Measurements from ENCODE around the gene KIRREL3.
A peak's percentile ranks its signal among the peaks of the same experiment; 100 is the strongest.

The KIRREL3 gene

DNA sequence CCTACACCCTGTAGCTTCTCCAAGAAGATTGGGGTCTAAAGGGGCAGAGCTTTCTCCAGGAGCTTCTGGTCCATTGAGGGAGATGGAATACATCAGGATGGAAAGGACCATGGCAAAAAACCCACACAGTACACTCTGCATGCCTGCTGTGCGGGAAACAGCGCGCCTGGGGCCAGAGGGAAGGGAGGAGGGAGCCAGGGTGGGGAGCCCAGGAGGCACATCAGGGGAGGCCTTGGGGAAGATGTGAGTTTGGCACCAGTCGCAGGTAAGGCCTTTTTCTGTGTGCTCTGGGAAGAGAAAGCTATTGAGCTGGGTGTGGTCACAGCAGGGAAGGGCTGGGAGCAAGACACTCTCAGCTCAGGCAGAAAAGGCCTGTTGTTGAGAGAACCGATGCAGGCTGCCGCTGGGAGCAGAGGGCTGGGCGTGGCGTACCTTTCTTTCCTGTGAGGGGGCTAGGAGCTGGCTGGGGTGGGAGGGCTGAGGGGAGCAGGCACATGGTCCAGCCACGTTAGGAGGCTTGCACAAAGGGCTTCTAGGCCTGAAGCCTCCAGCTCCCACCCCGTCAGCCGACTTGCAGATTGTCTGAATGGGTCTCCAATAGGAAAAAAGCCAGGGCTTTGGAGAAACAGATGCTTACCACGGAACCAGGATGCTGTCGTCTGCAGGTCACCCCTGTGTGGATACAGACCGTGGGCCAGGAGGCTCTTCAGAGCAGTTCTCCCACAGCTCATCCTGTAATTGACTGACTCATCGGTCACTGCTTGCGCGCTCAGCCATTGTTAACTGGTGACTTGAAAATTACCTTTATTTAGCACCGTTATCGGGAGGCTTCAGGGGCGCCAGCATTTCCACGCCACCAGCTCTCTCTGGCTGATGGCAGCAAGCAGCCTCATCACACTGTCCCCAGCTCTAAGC lies 407.8 kb downstream of the KIRREL3 start:
- no peak for DNase-seq

DNA sequence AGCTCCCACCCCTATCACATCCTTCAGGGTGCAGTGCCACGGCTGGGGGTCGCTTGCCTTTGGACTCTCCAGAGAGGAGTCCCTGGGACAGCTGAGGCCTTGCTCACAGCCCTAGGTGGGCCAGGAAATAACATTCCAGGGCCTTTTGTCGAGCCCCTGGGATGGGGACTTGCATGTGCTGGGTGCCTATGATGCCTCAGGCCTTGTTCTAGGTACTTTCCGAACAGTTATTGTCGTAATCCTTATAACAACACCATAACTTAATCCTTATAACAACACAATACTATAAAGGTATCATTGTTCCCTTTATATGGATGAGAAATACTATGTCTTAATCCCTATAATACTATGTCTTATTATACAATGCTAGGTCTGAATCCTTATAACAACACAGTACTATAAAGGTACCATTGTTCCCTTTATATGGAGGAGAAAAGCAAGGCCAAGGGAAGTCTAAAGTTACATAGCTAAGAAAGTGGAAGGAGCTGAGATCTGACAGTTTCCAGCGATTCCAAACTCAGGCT lies 408.5 kb downstream of the KIRREL3 start:
- DNase-seq = no peak

DNA sequence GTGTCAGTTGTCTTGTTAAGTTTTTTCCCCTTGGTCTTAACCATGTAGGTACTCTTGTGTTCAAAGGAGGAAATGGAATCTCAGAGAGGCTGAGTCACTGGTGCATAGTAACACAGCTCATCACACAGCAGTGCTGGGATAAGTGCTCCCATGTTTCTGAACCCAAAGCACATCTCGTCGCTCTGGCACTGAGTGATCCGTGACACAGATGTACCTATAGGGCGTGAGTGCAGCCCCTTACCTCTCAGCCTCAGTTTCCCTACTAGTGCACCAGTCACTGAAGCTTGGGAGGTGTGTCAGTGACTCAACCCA lies 411.1 kb downstream of the KIRREL3 start:
- DNase-seq = no peak

DNA sequence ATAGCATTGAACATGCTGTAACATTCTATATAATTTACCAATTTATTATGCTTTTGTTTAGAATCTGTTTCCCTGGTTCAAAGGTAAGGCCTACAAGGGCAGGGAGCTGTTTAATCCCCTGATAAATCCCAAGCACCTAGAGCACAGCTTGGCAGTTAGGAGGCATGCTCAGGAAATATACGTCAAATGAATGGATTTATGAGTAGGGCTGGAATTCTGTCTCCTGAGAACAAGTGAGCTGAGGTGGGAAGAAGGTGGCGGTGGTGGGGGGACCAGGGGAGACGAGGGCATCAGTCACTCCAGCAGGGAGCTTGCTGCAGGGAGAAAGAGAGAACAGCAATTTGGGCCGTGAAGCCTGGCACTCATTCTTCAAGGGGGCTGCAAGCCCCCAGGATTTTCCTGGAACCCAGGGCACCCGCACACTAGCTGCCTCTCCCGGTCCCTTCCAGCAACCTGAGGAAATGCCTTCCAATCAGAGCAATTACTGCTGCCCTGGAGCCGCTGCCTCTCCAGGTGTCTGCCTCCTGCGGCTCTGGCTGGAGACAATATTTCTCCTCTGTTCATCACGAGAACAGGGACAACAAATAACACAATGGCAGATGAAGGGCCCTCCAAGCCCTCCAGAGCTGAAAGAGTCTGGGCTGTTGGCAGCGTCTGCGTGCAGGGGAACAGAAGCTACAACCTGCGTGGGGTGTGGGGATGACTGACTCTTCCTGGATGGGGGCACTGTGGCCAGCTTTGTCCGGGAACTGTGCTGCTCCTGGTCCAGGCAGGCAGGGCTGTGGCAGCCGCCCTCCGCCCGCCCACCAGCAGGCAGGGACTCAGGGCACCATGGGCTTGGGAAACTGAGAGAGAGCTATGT lies 411.7 kb downstream of the KIRREL3 start:
- no peak for DNase-seq

DNA sequence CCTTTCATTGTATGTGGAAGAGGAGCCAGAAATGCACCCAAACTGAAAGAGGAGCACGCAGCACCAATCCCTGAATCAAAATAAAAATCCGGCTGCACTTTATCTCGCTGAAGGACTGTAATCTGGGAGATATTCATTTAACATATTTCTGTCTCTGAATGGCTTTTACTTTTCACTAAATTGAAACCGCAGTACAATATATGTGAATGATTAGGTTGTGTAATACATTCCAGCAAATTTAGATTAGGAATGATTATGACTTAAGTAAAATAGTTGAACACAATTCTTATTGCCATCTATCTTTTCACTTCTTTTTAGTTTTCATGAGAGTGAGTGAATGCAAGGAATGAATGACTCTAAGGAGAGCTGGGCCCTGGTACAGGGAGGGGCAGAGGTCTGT lies 413.0 kb downstream of the KIRREL3 start:
- no peak for DNase-seq

DNA sequence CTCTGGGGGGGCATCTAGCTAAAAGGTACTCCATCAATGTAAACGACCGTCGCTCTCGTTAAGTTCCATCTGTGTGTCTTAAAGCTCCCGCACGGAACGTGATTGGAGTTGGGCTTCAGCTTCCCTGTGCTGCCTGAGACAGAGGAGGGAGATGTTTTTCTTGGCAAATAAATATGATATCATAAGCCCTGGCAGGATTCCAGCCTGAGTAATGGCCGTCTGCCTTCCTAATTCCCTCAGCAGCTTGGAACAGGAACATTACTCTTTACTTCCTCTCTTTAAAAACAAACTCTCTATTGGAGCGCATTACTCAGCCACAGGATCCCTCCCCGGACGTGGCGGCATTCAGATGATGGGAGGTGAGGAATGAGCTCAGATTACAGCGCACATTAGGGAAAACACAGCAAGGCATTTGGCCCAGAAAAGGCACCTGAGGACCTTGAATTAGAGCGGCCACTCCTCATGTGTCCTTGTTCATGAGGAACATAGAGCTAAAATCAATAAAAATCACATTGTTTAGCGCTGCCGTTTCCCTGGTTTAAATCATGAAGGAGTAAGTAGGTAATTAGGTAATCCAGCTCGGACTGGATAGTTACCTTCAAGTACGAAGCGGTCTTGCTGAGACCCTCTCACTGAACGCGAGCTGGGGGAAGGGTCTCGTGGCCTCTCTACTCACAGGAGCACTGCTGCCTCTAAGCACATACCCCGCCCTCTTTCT lies 414.6 kb downstream of the KIRREL3 start:
- DNase-seq = peak; percentile 98

DNA sequence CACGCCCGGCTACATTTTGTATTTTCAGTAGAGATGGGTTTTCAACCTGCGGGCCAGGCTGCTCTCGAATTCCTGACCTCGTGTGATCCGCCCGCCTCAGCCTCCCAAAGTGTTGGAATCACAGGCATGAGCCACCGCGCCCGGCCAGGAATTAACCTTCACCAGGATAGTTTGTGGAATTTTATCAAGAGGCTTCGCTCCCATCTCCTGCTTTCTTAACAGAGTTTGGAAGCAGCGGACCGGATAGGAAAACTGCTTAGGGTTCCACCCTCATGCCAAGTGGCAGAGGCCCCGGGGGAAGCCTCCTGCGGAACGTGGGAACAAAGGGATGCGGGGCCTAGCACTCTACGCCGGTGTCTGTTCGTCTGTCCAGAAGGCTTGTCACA lies 415.2 kb downstream of the KIRREL3 start:
- no peak for DNase-seq

DNA sequence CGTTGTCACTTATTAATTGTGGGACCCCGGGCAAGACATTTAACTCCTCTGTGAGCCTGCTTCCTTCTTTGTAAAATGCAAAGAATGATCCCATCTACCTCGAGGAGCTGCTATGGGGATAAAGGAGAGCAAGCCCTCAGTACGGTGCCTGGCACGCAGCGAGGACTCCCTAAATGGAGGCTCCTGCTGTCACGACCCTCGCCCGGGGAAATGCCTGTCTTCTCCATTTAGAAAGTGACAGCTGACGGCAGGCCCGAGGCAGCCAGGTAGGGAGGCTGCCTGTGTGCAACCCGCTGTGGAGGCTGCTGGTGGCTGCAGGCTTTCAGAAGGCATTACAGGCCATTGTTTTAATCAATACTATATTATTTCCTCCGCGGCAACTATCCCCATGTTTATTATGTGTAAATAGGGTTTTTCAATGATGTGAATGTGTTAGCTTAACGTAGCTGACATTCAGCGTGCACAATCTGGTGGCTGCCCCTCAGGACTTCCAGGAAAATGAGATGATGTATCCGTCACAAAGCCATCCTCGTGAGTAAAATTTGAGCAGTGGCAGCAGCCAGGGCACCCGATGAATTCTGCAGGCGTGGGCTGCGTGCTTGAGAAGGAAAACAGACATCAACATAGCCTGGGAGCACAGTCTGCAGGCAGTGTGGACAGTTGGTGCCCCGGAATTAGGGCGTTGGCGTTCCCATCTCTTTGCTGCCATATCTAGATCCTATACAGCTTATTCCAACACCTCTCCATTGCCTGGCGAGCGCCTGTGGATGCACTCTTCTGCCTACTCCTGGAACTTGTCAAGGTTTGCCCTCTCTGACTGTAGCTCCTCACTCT lies 416.8 kb downstream of the KIRREL3 start:
- DNase-seq = no peak

DNA sequence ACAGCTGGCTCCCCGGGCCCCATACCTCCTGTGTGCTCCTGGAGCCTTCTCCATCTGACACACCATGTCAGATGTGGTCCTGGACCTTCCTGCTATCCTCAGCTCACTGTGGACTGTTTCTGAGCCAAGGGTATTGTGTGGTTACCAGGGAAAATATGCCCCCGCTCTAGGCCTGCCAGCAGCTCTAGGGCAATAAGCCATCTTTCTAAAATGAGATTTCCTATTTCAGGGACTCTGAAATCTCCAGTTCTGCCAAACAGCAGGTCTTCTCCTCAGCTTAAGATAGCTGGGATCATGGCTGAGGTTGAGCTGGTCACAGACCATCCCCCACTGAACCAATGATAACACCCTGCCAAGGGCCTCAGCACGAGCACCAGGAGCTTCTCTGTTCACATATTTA lies 417.5 kb downstream of the KIRREL3 start:
- no peak for DNase-seq

DNA sequence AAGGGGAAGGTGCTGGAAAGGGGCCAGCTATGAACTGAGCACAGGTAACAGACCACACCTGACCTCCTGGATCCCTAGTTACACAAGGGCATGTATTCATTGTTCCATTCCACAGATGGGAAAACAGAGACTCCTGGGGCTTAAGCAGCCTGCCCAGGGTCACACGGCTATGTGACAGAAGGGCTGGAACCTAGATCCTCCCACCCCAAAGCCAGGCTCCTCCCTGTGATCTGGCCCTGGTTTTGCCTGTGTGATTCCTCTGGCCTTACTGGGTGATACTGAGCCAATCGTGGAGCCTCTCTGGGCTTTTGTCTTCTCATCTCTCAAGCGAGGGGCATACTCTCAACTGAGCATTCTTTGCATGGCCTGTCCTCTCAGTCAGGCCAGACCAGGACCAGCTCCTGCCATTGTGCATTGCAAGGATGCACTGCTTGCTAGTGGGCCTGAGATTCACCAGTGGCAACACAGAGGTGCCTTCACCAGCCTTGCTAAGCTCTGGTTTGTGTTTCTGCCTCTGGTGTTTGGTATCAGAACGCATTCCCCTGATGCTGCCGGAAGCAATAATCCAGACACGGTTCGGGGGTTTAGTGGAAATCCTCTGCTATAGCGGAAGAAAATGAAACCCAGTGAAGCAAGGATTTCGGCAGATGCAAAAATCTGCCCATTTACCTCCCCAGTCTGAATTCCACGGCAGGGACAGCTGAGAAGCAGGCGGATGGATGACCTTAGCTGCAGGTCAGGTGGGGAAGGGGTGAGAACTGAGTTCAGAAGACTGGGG lies 418.5 kb downstream of the KIRREL3 start:
- no peak for DNase-seq

DNA sequence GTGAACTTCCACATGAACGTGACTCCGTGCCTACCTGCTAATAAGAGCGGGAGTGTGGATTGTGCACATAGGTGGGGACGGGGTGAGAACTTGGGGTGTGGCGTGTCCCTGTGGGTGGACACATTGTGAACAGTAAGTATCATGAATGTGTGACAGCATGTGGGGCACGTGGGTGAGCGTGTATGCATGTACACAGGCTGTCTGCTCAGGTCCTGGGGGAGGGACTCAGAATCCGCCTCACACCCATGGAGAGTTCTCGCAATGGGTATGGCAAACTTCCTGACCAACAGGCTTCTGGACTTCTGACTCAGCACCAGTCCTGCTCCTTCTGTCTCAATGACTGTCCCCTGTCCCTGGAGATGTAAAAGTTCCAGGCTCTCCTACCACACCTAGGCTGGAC lies 422.1 kb downstream of the KIRREL3 start:
- DNase-seq = no peak

DNA sequence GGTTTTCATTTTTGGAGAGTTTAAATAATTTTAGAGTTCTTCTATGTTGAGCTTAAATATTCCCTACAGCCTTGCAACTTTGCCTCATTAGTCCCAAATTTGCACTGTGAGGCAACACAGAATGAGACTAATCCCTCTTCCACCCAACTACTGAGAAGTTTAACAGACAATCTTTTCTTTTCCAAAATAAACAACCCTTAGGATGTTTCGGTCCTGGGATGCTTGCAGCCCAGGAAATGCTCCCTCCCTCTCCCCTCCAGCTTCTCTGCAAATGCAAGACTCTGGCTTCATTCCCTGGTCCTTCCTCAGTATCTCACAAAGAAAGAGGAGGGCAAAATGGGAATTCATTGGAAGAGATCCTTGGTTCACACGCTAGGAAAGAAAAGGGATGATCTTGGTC lies 422.5 kb downstream of the KIRREL3 start:
- DNase-seq = no peak

DNA sequence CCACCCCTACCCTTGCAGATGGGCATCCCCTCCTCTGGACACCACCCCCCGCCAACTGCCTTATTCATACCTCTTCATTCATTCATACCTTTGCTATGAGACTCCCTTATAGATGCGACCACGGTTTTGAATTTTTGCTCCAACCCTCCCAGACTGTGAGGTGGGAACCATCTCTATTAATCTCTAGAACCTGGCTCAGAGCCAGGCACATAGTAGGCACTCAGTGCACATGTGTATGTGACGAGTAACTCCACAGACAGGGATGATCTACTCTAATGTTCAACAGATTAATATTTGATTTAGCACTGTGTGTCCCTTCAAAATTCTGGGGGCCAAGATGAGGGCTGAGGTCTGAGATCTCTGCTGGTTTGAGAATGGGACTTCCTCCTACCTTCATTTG lies 424.7 kb downstream of the KIRREL3 start:
- no peak for DNase-seq

DNA sequence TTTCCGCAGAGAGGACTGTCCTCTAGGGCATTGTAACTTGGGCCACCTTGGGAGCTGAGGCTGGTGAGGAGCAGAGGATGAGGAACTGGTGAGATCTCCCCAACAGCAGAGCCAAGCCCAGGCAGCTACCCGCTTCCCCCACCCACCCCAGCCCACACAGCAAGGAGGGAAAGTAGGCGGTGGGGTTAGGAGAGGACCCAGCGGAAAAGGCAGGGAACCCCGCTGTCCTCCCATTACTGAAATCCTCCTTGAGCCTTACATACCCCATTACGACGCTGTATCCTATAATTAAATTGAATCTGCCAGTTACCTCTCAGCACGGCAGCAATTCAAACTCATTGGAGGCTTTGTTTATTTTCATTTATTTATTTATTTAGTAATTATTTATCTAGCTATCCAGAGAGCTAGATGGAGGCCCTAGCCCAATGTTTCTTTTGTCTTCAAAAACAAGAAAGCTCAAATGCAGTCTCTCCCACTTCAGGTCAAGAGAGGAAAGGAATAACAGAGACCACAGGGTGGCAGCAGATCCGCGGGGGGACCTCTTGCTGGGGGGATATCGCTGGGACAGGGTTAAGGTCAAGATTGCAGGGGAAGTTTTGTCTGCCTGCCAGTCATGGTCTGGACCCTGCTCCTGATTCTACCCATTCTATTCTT lies 427.1 kb downstream of the KIRREL3 start:
- no peak for DNase-seq

DNA sequence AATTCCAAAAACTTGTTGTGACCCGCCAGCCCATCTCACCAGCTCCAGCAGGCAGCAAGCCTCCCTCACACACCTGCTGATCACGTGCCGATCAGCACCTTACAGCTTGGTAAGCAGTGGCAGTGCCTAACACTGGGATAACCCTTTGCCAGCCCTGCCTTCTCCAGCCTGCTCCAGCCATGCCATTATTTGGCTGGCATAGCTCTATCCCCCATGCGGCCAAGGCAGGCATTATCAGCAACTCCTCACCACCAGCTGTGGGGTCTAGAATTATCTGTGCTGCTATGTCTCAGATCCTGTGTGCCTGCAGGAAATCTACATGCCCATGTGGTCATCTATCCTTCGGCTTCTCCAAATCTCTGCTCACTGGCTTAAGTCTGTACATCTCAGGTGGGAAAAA lies 430.1 kb downstream of the KIRREL3 start:
- no peak for DNase-seq

DNA sequence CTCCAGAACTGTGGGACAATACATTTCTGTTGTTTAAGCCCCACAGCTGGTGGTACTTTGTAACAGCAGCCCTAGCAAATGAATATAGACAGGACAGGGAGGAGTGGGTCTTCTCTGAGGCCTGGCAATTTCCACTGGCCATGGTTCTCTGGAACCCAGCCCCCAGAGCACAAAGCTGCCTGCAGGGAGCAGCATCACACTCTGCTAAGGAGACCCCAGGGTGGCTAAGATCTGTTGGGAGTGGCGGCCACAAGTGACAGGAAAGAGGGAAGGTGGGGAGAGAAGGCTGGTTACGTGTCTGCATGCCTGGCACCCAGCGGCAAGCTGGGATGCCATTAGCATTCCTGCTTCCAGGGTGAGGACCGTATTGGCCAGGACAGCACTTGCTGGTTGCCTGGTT lies 433.2 kb downstream of the KIRREL3 start:
- DNase-seq = no peak

DNA sequence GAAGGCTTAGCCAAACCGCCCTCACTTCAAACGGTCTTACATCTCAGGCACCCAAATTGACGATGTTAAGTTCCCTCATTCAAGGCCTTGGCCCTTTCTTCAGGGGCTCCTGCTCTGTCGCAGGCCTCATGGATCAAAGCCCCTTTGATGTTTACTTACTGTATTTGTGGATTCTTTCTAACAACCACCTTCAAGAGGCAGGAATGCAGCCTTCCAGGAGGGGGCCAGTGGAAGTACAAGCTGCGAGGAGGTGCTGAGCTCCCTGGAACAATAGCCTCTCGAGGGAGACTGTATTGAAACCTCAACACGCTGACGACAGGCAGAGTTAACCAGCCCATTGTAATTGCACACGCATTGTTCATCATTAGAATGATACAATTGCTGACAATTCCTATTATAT lies 436.0 kb downstream of the KIRREL3 start:
- no peak for DNase-seq

DNA sequence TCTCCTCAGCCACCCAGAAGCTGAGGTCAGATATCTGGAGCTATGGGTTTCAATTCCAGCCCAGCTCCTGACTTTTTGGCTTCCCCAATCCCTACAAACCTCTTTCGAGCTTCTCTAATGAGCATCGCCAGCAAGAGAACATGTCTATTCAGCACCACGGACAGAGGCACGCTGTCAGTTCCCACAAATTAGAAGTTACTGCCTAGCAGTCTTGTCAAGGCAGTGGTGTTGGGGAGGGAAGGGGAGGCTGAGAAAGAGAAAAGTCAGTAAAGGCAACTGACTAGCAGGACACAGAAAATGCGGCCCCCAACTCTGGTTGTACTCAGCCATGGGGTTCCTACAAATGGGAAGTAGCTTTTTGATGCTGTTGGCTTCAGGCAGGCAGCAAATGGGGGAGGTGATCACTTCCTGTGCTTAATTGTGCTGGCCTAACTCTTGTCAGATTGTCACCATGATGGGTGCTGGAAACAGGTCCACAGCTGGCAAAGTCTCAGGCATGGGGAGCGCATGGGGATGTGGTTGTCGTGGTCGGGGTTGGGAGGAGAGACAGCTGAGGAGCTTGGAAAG lies 439.2 kb downstream of the KIRREL3 start:
- DNase-seq = no peak

DNA sequence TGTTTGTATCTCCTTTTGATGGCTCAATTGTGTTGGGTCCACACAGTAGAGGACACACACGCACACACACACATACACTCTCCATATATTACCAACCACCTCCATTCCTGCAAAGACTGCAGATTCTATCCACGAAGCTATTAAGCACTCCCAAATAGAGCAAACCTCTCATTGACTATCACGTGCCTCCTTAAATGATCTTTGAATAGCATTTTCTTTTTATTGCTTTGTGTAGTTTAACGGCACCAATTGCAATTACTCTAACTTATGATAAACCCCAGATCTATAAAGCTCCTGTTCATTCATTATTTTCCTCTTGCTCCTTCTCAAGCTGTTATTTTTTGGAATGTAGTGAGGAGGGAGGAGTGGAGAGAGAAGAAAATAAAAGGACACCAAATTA lies 440.3 kb downstream of the KIRREL3 start:
- no peak for DNase-seq

All from NCI-H524 treated with DMSO at 0.1 percent for 48 hours (cell line).